Ovary (tissue), 9 donors: ENCODE results near the gene CCNK. TPM values are rescaled to one million over a fixed set of nuclear protein-coding genes. Genes with fewer than 3 reads are reported as not detected.

Experiments used
- DNase-seq, 5 donors: peaks; one replicate each; pipeline ENCODE4 v3.0.0-alpha.2; 2019 to 2020
- H3K27ac ChIP-seq, 2 donors: fragments of 200-600 bp; one replicate each; pipeline versions ENCODE4 v1.5.1 to v1.8.0; 2019 to 2022
- H3K27me3 ChIP-seq: fragments of 200-600 bp; one replicate; pipeline ENCODE4 v1.8.0; 2022
- H3K36me3 ChIP-seq: fragments of 200-600 bp; sonication (generic); one replicate; pipeline ENCODE4 v1.5.1; 2019
- H3K4me1 ChIP-seq: one replicate; pipeline ENCODE4 v1.8.1; 2013; ENCODE audit warnings: mild to moderate bottlenecking, moderate library complexity; ENCODE audit not compliant: insufficient read depth
- H3K4me3 ChIP-seq: fragments of 200-600 bp; sonication (generic); one replicate; pipeline ENCODE4 v1.5.1; 2017
- H3K9me3 ChIP-seq, 2 donors: fragments of 200-600 bp in 1 of 2; sonication (generic) in 1 of 2; one replicate each; pipeline versions ENCODE4 v1.5.1 to v1.8.1; 2013 to 2019; ENCODE audit warnings: mild to moderate bottlenecking in 1 of 2, moderate library complexity in 1 of 2
- EP300 ChIP-seq: sonication (generic); formaldehyde crosslinking; IDR thresholded peaks from one replicate; pipeline ENCODE4 v1.6.1; 2017; ENCODE audit warnings: antibody characterized with exemption
- POLR2A ChIP-seq: fragments of 450-650 bp; IDR thresholded peaks from one replicate; pipeline ENCODE4 v1.6.1; 2017; ENCODE audit warnings: antibody characterized with exemption, mild to moderate bottlenecking, moderate library complexity
- WGBS, 3 donors: extraction: QIAGEN DNeasy Blood & Tissue Kit in 1 of 3; methylation state at CpG; one replicate each; pipeline versions ENCODE4 v1.1.5 to v1.1.7; 2013 to 2017; 5-methylcytosine and 5-hydroxymethylcytosine counted together
- intact Hi-C, 4 donors: fragments of 100-400 bp; cut with DNase I; formaldehyde crosslinking; loops; one replicate each; pipeline versions ENCODE4 v1.11.0 to v1.15.1; 2022 to 2023
- polyA plus RNA-seq, 2 donors: library from polyadenylated mRNA; stranded (reverse); fragments of 200-250 nt in 1 of 2; fragments of 350-450 nt in 1 of 2; fragmentation: Illumina TruSeq in 1 of 2; extraction: RNeasy Lipid Tissue Mini Kit (QIAGEN cat#74804) in 1 of 2; gene quantifications; one replicate each; pipeline ENCODE4 v1.2.3, GENCODE V29; 2013 to 2014
- total RNA-seq, 7 donors: library from RNA; depleted of rRNA in 2 of 7; stranded (reverse); fragments of >200 nt in 2 of 7; fragmentation: NEBNext Ultra II Directional in 3 of 7; extraction: Animal tissue kit (Norgen Biotek cat#: 25700) in 3 of 7; gene quantifications; one replicate each; pipeline versions ENCODE4 v1.1.0 to v1.2.4, GENCODE V29; 2016 to 2023
- TF ChIP-seq, protein P1 (sequence below), 3 donors: fragments of 450-650 bp in 2 of 3; fragments of 200-600 bp in 1 of 3; IDR thresholded peaks; one replicate each; pipeline versions ENCODE4 v1.5.1 to v1.8.0; 2016 to 2022; ENCODE audit warnings: antibody characterized with exemption in 3 of 3, mild to moderate bottlenecking in 1 of 3
- donor health status: DM: no; HTN: no; CAD: no; lungs with moderate emphysema.
- donor health status: DM: no; HTN: no; CAD: no.
- donor health status: Bipolar disorder and iron deficiency.
- donor health status: DM: yes; HTN: yes; CAD: no.
- donor health status: DM: no; HTN: no; CAD: no.
- donor health status: DM: yes; HTN: yes; CAD: no.

Gene CCNK
- total and polyA plus RNA-seq, 9 donors: 17.3 to 60.0 (median 46.8) TPM

DNA sequence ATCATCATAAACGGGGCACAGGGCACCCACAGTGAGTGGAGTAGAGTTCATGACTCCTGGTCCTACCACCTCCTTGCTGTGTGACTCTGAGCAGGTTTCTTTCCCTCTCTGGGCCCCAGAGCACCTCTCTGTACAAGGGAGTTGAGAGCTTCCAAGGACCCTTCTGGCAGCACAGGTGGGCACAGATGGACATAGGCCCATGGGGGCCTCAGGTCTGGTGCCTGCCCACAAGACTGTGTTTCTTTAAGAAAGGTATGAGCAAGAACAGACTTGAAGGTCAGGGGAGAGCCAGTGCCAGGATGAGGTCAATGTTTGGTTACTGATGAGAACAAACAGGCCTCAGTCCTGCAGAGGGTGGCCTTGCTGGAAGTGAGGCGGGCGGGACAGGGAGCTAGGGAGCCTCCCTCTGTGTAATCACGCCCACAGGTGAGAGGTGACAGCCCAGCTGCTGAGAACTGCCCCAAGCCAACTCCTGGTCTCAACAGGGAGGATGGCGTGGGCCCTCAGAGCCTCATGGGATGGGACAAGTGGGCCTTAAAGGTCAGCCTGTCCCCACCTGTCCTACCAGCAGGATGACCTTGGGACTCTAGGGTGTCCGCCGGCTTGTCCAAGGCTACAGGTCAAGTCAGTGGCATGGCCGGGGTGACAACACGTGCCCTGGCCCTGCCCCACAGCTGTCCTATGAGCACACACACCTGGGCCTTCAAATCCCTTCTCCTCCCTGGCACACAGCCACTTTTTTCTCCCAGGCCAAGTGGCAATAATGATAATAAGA lies 73.7 kb downstream of the CCNK start:
- WGBS, 3 donors: 59 to 62% (median 61%) methylated on average over 9 of the region's 9 CpGs
- Histone ChIP-seq H3K4me1 (peaks cover 4% of the 10 kb centered on the region), H3K36me3 (no peaks in the 10 kb centered on the region), H3K27me3 (no peaks in the 10 kb centered on the region), H3K27ac (no peak overlapping the region), H3K9me3 (no peaks in the 10 kb centered on the region), H3K4me3 (no peak overlapping the region)
- TF ChIP-seq, protein P1, sequence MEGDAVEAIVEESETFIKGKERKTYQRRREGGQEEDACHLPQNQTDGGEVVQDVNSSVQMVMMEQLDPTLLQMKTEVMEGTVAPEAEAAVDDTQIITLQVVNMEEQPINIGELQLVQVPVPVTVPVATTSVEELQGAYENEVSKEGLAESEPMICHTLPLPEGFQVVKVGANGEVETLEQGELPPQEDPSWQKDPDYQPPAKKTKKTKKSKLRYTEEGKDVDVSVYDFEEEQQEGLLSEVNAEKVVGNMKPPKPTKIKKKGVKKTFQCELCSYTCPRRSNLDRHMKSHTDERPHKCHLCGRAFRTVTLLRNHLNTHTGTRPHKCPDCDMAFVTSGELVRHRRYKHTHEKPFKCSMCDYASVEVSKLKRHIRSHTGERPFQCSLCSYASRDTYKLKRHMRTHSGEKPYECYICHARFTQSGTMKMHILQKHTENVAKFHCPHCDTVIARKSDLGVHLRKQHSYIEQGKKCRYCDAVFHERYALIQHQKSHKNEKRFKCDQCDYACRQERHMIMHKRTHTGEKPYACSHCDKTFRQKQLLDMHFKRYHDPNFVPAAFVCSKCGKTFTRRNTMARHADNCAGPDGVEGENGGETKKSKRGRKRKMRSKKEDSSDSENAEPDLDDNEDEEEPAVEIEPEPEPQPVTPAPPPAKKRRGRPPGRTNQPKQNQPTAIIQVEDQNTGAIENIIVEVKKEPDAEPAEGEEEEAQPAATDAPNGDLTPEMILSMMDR (IDR thresholded peaks at IDR 0.05): no peak
- no peak for TF ChIP-seq POLR2A
- no peak for TF ChIP-seq EP300
- intact Hi-C loops: no loop called here
- DNase-seq: no peak

DNA sequence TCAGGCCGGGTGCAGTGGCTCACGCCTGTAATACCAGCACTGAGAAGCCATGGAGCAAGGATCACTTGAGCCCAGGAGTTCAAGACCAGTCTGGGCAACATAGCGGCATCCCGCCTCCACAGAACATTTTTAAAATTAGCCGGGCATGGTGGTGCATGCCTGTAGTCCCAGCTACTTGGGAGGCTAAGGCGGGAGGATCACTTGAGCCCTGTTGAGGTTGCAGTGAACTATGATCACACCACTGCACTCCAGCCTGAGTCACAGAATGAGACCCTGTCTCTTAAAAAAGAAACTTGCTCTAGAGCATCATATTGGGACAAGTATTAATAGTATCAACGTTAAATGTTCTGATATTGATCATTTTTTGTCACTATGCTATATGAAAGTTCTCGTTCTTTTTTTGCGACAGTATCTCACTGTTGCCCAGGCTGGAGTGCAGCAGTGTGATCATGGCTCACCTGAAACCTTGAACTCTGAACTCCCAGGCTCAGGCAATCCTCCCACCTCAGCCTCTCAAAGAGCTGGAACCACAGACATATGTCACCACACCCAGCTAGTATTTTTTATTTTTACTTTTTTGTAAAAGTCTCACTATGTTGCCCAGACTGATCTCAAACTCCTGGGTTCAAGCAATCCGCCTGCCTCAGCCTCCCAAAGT lies 75.1 kb downstream of the CCNK start:
- Histone ChIP-seq H3K4me3 (no peak overlapping the region), H3K27ac (no peak overlapping the region), H3K4me1 (peaks cover 4% of the 10 kb centered on the region), H3K27me3 (no peaks in the 10 kb centered on the region), H3K36me3 (no peaks in the 10 kb centered on the region), H3K9me3 (no peaks in the 10 kb centered on the region)
- intact Hi-C loops: no loop called here
- DNase-seq: no peak
- no peak for TF ChIP-seq POLR2A
- TF ChIP-seq, protein P1 (IDR thresholded peaks at IDR 0.05): no peak
- TF ChIP-seq EP300: no peak
- 92 to 95% (median 95%) methylated on average over 10 of the region's 10 CpGs for WGBS, 3 donors

DNA sequence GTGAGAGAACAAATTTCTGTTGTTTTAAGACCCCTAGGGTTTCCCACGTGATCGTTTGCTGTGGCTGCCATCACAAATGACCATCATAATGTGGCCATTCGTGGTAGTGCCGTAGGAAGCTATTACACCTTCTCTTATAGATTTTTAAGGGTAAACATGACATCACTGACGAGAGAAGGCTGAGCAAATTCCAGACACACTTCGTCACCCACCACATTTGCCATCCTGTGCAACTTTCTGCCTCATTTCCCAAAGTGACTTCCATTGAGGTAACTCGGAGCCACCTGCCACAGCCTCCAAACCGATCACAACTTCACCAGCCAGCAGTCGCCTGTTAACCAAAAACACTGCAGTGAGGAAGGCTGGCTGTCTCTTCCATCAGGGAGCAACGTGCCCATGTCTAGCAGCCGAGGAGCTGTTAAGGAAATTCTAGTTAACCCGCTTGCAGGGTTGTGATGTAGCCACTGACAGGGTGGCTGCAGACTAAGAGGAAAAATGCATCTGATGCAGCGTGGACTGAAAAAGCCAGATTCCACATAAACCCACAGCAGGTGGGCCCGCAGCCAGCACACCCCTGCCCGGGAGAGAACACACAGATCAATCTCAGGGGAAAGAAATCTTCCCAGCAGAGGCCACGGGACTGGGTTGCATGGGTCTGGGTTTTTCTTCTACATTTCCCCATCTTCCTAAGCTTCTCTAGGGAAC lies 78.2 kb downstream of the CCNK start:
- 82 to 89% (median 86%) methylated on average over 16 of the region's 16 CpGs for WGBS, 3 donors

DNA sequence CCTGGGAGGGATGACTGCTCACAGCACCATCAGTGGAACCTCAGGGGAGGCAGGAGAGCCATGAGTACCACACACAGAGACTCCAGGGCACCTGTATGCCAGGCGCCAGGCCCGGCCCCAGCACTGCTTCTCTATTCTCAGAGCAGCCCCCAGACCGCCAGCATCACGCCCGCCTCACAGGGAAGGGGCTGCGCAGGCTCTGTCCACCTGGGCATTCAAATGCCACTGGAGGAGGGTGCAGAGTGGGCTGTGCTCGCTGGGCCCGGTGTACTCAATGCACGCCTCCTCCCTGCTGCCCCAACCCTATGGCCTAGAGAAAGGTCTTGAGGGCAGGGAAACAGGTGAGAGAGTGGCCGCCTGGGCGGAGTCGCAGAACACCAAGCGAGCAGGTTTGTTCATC lies 79.2 kb downstream of the CCNK start:
- intact Hi-C loops: loop anchor here in 1 of 4 donors (5.0 kb wide), 2 partner anchors 33 to 67 kb away; no protein-coding TSS in a partner anchor
- no peaks in the 10 kb centered on the region for H3K36me3 ChIP-seq
- 90 to 92% (median 90%) methylated on average over 13 of the region's 13 CpGs for WGBS, 3 donors
- H3K4me3 ChIP-seq: no peak overlapping the region
- H3K27ac ChIP-seq: no peak overlapping the region
- TF ChIP-seq EP300: no peak
- TF ChIP-seq POLR2A: no peak
- TF ChIP-seq, protein P1 (IDR thresholded peaks at IDR 0.05): no peak
- H3K9me3 ChIP-seq: no peaks in the 10 kb centered on the region
- no peaks in the 10 kb centered on the region for H3K27me3 ChIP-seq
- H3K4me1 ChIP-seq: peaks cover 12% of the 10 kb centered on the region
- no peak for DNase-seq

More for the DNA sequence above, 78.2 kb downstream of the CCNK start:
- H3K9me3 ChIP-seq: no peaks in the 10 kb centered on the region
- H3K4me3 ChIP-seq: no peak overlapping the region
- TF ChIP-seq, protein P1 (IDR thresholded peaks at IDR 0.05): no peak
- TF ChIP-seq POLR2A: no peak
- TF ChIP-seq EP300: no peak
- H3K36me3 ChIP-seq: no peaks in the 10 kb centered on the region
- intact Hi-C loops: no loop called here
- H3K27me3 ChIP-seq: no peaks in the 10 kb centered on the region
- no peak overlapping the region for H3K27ac ChIP-seq
- DNase-seq: no peak
- H3K4me1 ChIP-seq: peaks cover 14% of the 10 kb centered on the region
